HepG2 (cell line): ENCODE results near the gene TIPRL. TPM values are rescaled to one million over a fixed set of nuclear protein-coding genes. Genes with fewer than 3 reads are reported as not detected.

Experiments
- CENPT ChIP-seq: sonication (generic); formaldehyde crosslinking; IDR thresholded peaks from 2 replicates; pipeline ENCODE4 v1.8.0; 2022; ENCODE audit warnings: low read depth, mild to moderate bottlenecking, moderate library complexity, missing genetic modification reagents
- CSRNP2 ChIP-seq: sonication (generic); formaldehyde crosslinking; conservative IDR thresholded peaks from 2 replicates; pipeline ENCODE4 v1.8.0; 2022; ENCODE audit warnings: low read depth, missing genetic modification reagents
- DMTF1 ChIP-seq: sonication (generic); formaldehyde crosslinking; IDR thresholded peaks from 2 replicates; pipeline ENCODE4 v1.4.0; 2020; ENCODE audit warnings: mild to moderate bottlenecking, missing genetic modification reagents
- DPF2 ChIP-seq: sonication (generic); formaldehyde crosslinking; IDR thresholded peaks from 2 replicates; pipeline ENCODE4 v1.4.0; 2020; ENCODE audit warnings: mild to moderate bottlenecking, low read depth, missing genetic modification reagents, borderline replicate concordance
- HMG20A ChIP-seq: IDR thresholded peaks from 2 replicates; pipeline ENCODE4 v1.6.1; 2016; ENCODE audit warnings: borderline replicate concordance
- MIXL1 ChIP-seq: IDR thresholded peaks from 2 replicates; pipeline ENCODE4 v1.6.1; 2016
- NCOA1 ChIP-seq: sonication (generic); formaldehyde crosslinking; IDR thresholded peaks from 2 replicates; pipeline ENCODE4 v1.9.0; 2021; ENCODE audit warnings: missing genetic modification reagents
- RNF219 ChIP-seq: sonication (generic); formaldehyde crosslinking; IDR thresholded peaks from 2 replicates; pipeline ENCODE4 v1.5.0; 2020; ENCODE audit warnings: mild to moderate bottlenecking, missing genetic modification reagents
- TAF1 ChIP-seq: sonication (generic); formaldehyde crosslinking; IDR thresholded peaks from 2 replicates; pipeline ENCODE4 v1.4.0; 2020; ENCODE audit warnings: missing genetic modification reagents
- TBL1XR1 ChIP-seq: fragments of 150-350 bp; IDR thresholded peaks from 2 replicates; pipeline ENCODE4 v1.6.1; 2014; ENCODE audit warnings: borderline replicate concordance, low read length; ENCODE audit not compliant: partially characterized antibody
- YEATS4 ChIP-seq: sonication (generic); formaldehyde crosslinking; IDR thresholded peaks from 2 replicates; pipeline ENCODE4 v1.4.0; 2020; ENCODE audit warnings: missing genetic modification reagents, borderline replicate concordance
- ZBTB21 ChIP-seq: sonication (generic); formaldehyde crosslinking; IDR thresholded peaks from 2 replicates; pipeline ENCODE4 v1.4.0; 2020; ENCODE audit warnings: missing genetic modification reagents
- ZBTB38 ChIP-seq: sonication (generic); formaldehyde crosslinking; IDR thresholded peaks from 2 replicates; pipeline ENCODE4 v1.5.1; 2020; ENCODE audit warnings: mild to moderate bottlenecking, missing genetic modification reagents
- ZBTB8A ChIP-seq: sonication (generic); formaldehyde crosslinking; IDR thresholded peaks from 2 replicates; pipeline ENCODE4 v1.4.0; 2020; ENCODE audit warnings: mild to moderate bottlenecking, low read depth, missing genetic modification reagents, borderline replicate concordance
- ZNF160 ChIP-seq: sonication (generic); formaldehyde crosslinking; IDR thresholded peaks from 2 replicates; pipeline ENCODE4 v1.8.0; 2022; ENCODE audit warnings: mild to moderate bottlenecking, inconsistent platforms, missing genetic modification reagents
- ZNF343 ChIP-seq: sonication (generic); formaldehyde crosslinking; IDR thresholded peaks from 2 replicates; pipeline ENCODE4 v1.4.0; 2020; ENCODE audit warnings: mild to moderate bottlenecking, missing genetic modification reagents
- ZNF510 ChIP-seq: sonication (generic); formaldehyde crosslinking; IDR thresholded peaks from 2 replicates; pipeline ENCODE4 v1.4.0; 2020; ENCODE audit warnings: low read depth, mild to moderate bottlenecking, missing genetic modification reagents
- ZNF513 ChIP-seq: sonication (generic); formaldehyde crosslinking; conservative IDR thresholded peaks from 2 replicates; pipeline ENCODE4 v1.5.0; 2020; ENCODE audit warnings: missing genetic modification reagents
- ZNF704 ChIP-seq: sonication (generic); formaldehyde crosslinking; IDR thresholded peaks from 2 replicates; pipeline ENCODE4 v1.8.1; 2023; ENCODE audit warnings: mild to moderate bottlenecking, inconsistent platforms, moderate library complexity, missing genetic modification reagents, borderline replicate concordance
- ZNF891 ChIP-seq: sonication (generic); formaldehyde crosslinking; IDR thresholded peaks from 2 replicates; pipeline ENCODE4 v1.5.0; 2020; ENCODE audit warnings: mild to moderate bottlenecking, missing genetic modification reagents
- polyA plus RNA-seq, 8 experiments: library from polyadenylated mRNA; depleted of rRNA in 3 of 8; stranded (reverse) in 7 of 8; unstranded in 1 of 8; fragments of >200 nt; fragmentation: Illumina TruSeq in 4 of 8; extraction: Trizol in 4 of 8; gene quantifications; 2 replicates each; pipeline versions ENCODE4 v1.2.1 to v1.2.3, GENCODE V29; 2011 to 2016; ENCODE audit warnings: low read depth in 4 of 8, missing spikeins in 1 of 8, mixed read lengths in 1 of 8; ENCODE audit not compliant: insufficient read depth in 1 of 8
- total RNA-seq, 5 experiments: library from RNA; depleted of rRNA; stranded (reverse); fragments of >200 nt; fragmentation: Illumina TruSeq; extraction: Trizol; gene quantifications; 2 replicates each; pipeline ENCODE4 v1.2.3, GENCODE V29; 2016; ENCODE audit warnings: low read depth in 1 of 5

TIPRL gene
- total and polyA plus RNA-seq, 2 of the 13 experiments (the other 11 are each of a cell fraction or from before 2014, with no cell fraction given): 10.1 to 22.8 TPM

- TF ChIP-seq CSRNP2 (CRISPR knock-in tag) (no peak), TBL1XR1 (peak; percentile 36), HMG20A (CRISPR knock-in tag) (peak; percentile 17; the same call in 1 of the 2 replicates), ZBTB38 (CRISPR knock-in tag) (0 out of 2 replicates have a peak, but pooled peaks have one; percentile 42), RNF219 (no peak), TAF1 (CRISPR knock-in tag) (peak; percentile 73), NCOA1 (CRISPR knock-in tag) (0 out of 2 replicates have a peak, but pooled peaks have one; percentile 14), DPF2 (CRISPR knock-in tag) (no peak), MIXL1 (CRISPR knock-in tag) (no peak), ZNF704 (CRISPR knock-in tag) (no peak), ZNF513 (CRISPR knock-in tag) (no peak), ZNF510 (CRISPR knock-in tag) (no peak), CENPT (no peak), ZNF343 (no peak), DMTF1 (CRISPR knock-in tag) (no peak), ZBTB8A (CRISPR knock-in tag) (no peak), ZBTB21 (CRISPR knock-in tag) (peak; percentile 84), ZNF891 (CRISPR knock-in tag) (peak; percentile 92), ZNF160 (CRISPR knock-in tag) (no peak), YEATS4 (CRISPR knock-in tag) (peak; percentile 67)
Observed at GRCh38 chr1:168178638-168179437, at the start of gene TIPRL (continued).
